HCT116 (cell line): ENCODE data around the gene TIE1.

Experiments used
- ATF3 ChIP-seq: IDR thresholded peaks from 2 replicates; pipeline ENCODE4 v1.6.1; 2012
- CEBPB ChIP-seq: IDR thresholded peaks from 2 replicates; pipeline ENCODE4 v1.6.1; 2012; ENCODE audit warnings: low read depth
- CTCF ChIP-seq, 3 experiments: fragments of 200-600 bp in 1 of 3; sonication (generic) in 1 of 3; IDR thresholded peaks in 2 of 3; conservative IDR thresholded peaks in 1 of 3; 2 replicates each; pipeline ENCODE4 v1.5.1; 2012 to 2017; ENCODE audit warnings: low read depth in 2 of 3, low read length in 2 of 3, antibody characterized with exemption in 1 of 3, borderline replicate concordance in 1 of 3, control low read depth in 1 of 3, mild to moderate bottlenecking in 1 of 3, mixed read lengths in 1 of 3, mixed run types in 1 of 3, moderate library complexity in 1 of 3; ENCODE audit not compliant: insufficient read depth in 1 of 3
- JUND ChIP-seq: IDR thresholded peaks from 2 replicates; pipeline ENCODE4 v1.6.1; 2012
- POLR2A ChIP-seq: IDR thresholded peaks from 2 replicates; pipeline ENCODE4 v1.7.0; 2011; ENCODE audit warnings: borderline replicate concordance; ENCODE audit not compliant: insufficient read depth, insufficient read length; ENCODE audit errors: extremely low read depth
- POLR2AphosphoS5 ChIP-seq: IDR thresholded peaks from 2 replicates; pipeline ENCODE4 v1.6.1; 2011; ENCODE audit warnings: mild to moderate bottlenecking, low read depth, low read length, moderate library complexity
- REST ChIP-seq: IDR thresholded peaks from 2 replicates; pipeline ENCODE4 v1.6.1; 2012; ENCODE audit warnings: low read depth
- SP1 ChIP-seq: IDR thresholded peaks from 2 replicates; pipeline ENCODE4 v1.6.1; 2012; ENCODE audit warnings: low read depth
- TCF7L2 ChIP-seq: IDR thresholded peaks from 2 replicates; pipeline ENCODE4 v1.7.0; 2011; ENCODE audit warnings: borderline replicate concordance, inconsistent platforms; ENCODE audit not compliant: insufficient read depth, insufficient read length; ENCODE audit errors: extremely low read depth
- YY1 ChIP-seq: IDR thresholded peaks from 2 replicates; pipeline ENCODE4 v1.6.1; 2011; ENCODE audit warnings: low read length, low read depth, moderate library complexity, mild to moderate bottlenecking; ENCODE audit not compliant: insufficient replicate concordance; ENCODE audit errors: extremely low read depth
- ZFX ChIP-seq: fragments of 450-650 bp; IDR thresholded peaks from 2 replicates; pipeline ENCODE4 v1.6.1; 2017
- ZNF274 ChIP-seq: fragments of 200-500 bp; sonication (Bioruptor generic); IDR thresholded peaks from 2 replicates; pipeline ENCODE4 v1.6.1; 2014; ENCODE audit warnings: mild to moderate bottlenecking, low read depth, low read length, inconsistent platforms

- TF ChIP-seq REST (no peak), CEBPB (no peak), YY1 (no peak), ZFX (no peak), CTCF (IDR thresholded peaks at IDR 0.05 in 2 of 3, conservative IDR thresholded peaks at IDR 0.05 in 1 of 3; ENCODE audit: borderline replicate concordance in 1 of 3, insufficient read depth in 1 of 3, low read depth in 2 of 3, low read length in 2 of 3) (no peak), ZNF274 (no peak), TCF7L2 (no peak), POLR2A (no peak), POLR2AphosphoS5 (no peak), SP1 (no peak), JUND (no peak), ATF3 (no peak)
Measured at GRCh38 chr1:43354936-43355335, 54.2 kb downstream of the TIE1 start.
